ENCODE data around the gene SLC4A7.

SLC4A7 gene

DNA sequence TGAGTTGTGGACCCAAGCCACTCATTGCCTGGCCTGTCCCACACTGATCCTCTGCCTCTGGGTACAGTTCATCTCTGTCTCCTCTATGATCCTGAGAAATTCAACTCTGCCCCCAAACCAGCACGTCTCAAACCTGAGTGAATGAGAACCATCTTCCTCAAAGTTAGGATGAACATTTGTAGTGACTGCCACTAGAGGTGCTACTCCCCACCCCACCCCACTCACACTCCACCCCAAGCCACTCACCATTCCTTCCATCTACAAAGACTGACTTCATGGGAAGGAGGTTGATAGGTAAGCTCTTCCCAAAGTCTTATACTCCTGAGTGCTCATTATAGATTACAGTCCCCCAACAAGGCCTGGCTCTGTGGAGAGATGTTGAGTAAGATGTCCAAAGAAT lies 158.8 kb downstream of the SLC4A7 start:
- DNase-seq (ENCODE audit: low read depth) = no peak

DNA sequence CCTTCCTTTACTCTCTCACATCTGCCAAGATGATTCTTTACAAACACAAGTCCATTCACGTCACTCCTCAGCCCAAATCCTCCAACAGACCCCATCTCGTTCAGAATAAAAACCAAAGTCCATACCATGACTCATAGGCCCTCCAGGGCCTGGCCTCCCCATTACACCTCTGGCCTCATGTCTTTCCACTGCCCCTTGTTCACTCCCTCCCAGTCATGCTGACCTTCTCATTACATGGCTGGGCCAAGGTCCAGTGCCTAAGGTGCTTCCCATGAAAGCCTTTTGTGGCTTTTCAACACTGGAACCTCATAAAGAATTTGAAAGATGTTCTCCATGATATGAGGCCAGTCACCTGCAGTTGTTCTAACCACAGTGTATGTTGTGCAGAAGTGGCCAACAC lies 159.5 kb downstream of the SLC4A7 start:
- DNase-seq (ENCODE audit: low read depth) = no peak

- no peak for DNase-seq (ENCODE audit: low read depth)
Observed at GRCh38 chr3:27323087-27323570, 161.1 kb downstream of the SLC4A7 start.
